ENCODE data around the gene PLA2R1.

DNA sequence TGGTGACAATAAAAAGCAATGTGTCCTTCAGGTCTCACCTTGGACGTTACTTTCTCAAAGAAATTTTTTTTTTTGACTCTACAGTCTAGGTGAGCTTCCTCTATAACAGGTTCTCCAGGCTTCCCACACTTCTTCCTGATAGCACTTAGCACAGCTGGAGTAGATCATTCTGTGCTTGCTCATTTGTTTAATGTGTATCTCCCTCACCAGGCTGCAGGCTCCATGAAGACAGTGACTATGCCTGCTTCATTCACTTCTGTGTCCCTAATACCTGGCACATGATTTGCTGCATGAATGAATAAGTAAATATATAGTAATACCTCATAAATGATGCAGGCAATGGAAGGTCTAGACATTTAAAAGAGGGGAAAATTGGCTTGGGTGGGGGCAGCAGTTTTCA lies 154.5 kb downstream of the PLA2R1 start:
- TF ChIP-seq CTCF (IDR thresholded peaks at IDR 0.05) (no peak), POLR2A (IDR thresholded peaks at IDR 0.05) (no peak)
